CD4-positive, alpha-beta T cell (primary cell): ENCODE measurements around the gene ZIM2. TPM values are rescaled to one million over a fixed set of nuclear protein-coding genes. Genes with fewer than 3 reads are reported as not detected.

Source experiments
- ATAC-seq: fragments of 200-7000 bp; cut with Tn5 transposase; one replicate; pipeline ENCODE4 v1.10.0; 2022; ENCODE audit warnings: mild to moderate bottlenecking; ENCODE audit not compliant: poor library complexity
- CTCF ChIA-PET: fragments of 350-600 bp; sonication (Branson Sonifier 250); formaldehyde crosslinking; loops from one replicate; lab custom pipeline; 2021; ENCODE audit warnings: antibody characterized with exemption, inconsistent platforms; lab: Charles Lee
- POLR2A ChIA-PET: fragments of 350-600 bp; sonication (Branson Sonifier 250); formaldehyde crosslinking; loops from one replicate; lab custom pipeline; 2021; ENCODE audit warnings: antibody characterized with exemption, inconsistent platforms; lab: Charles Lee
- DNase-seq, 14 experiments: peaks; one replicate each; pipeline ENCODE4 v3.0.0-alpha.2; 2013 to 2020; ENCODE audit warnings: mixed read lengths in 2 of 14
- H3K27ac ChIP-seq, 2 donors: one replicate each; pipeline versions ENCODE4 v1.5.1 to v1.7.0; 2013; ENCODE audit warnings: low read length in 2 of 2, low read depth in 1 of 2, mild to moderate bottlenecking in 1 of 2
- H3K27me3 ChIP-seq, 2 experiments: 1 replicate in 1 of 2; 2 replicates in 1 of 2; pipeline versions ENCODE4 v1.6.1 to v1.7.0; 2013; ENCODE audit warnings: low read length in 2 of 2, control low read depth in 1 of 2, mild to moderate bottlenecking in 1 of 2, moderate library complexity in 1 of 2; ENCODE audit not compliant: insufficient read depth in 2 of 2, control insufficient read depth in 1 of 2
- H3K36me3 ChIP-seq: one replicate; pipeline ENCODE4 v1.6.1; 2013; ENCODE audit warnings: low read length, control low read depth; ENCODE audit not compliant: insufficient read depth
- H3K4me1 ChIP-seq: one replicate; pipeline ENCODE4 v1.6.1; 2013; ENCODE audit warnings: low read length, control low read depth; ENCODE audit not compliant: insufficient read depth
- H3K4me3 ChIP-seq: one replicate; pipeline ENCODE4 v1.5.1; 2013; ENCODE audit warnings: mild to moderate bottlenecking, low read length, moderate library complexity
- H3K9me3 ChIP-seq, 2 experiments: 1 replicate in 1 of 2; 2 replicates in 1 of 2; pipeline versions ENCODE4 v1.6.1 to v1.7.0; 2013; ENCODE audit warnings: low read length in 2 of 2, mild to moderate bottlenecking in 2 of 2, control low read depth in 1 of 2, moderate library complexity in 1 of 2; ENCODE audit not compliant: control insufficient read depth in 1 of 2, insufficient read depth in 1 of 2
- H3K27ac Mint-ChIP-seq: one replicate; pipeline ENCODE4 v1.8.0; 2020; ENCODE audit warnings: mixed read lengths
- H3K27me3 Mint-ChIP-seq: one replicate; pipeline ENCODE4 v1.8.0; 2021; ENCODE audit warnings: mixed read lengths
- H3K36me3 Mint-ChIP-seq: one replicate; pipeline ENCODE4 v1.8.0; 2021; ENCODE audit warnings: low read depth, mixed read lengths
- H3K4me1 Mint-ChIP-seq: one replicate; pipeline ENCODE4 v1.8.0; 2021; ENCODE audit warnings: low read depth, mixed read lengths
- H3K4me3 Mint-ChIP-seq: one replicate; pipeline ENCODE4 v1.8.0; 2020; ENCODE audit warnings: mild to moderate bottlenecking, mixed read lengths
- H3K9me3 Mint-ChIP-seq: one replicate; pipeline ENCODE4 v1.8.0; 2020; ENCODE audit warnings: mixed read lengths
- CTCF ChIP-seq: fragments of 200-600 bp; IDR thresholded peaks from one replicate; pipeline ENCODE4 v1.8.0; 2022; ENCODE audit warnings: antibody characterized with exemption, mild to moderate bottlenecking
- intact Hi-C, 2 experiments: fragments of 100-400 bp; cut with DNase I in 1 of 2; cut with micrococcal nuclease in 1 of 2; formaldehyde crosslinking; loops; one replicate each; pipeline versions ENCODE4 v1.15.1 to v1.9.0; 2023 to 2025; cut with DNase I, micrococcal nuclease
- total RNA-seq, 174 experiments: library from RNA in 2 of 174; stranded (reverse) in 2 of 174; gene quantifications; one replicate each; pipeline ENCODE4 v1.2.3 and lab custom pipeline; 2021 to 2026

Gene ZIM2
- total RNA-seq, 2 experiments from 2014 or later = not detected

GRCh38 chr19:56764196-56764695 lies 76.3 kb downstream of the ZIM2 start:
- CTCF ChIA-PET = no interaction called here

DNA sequence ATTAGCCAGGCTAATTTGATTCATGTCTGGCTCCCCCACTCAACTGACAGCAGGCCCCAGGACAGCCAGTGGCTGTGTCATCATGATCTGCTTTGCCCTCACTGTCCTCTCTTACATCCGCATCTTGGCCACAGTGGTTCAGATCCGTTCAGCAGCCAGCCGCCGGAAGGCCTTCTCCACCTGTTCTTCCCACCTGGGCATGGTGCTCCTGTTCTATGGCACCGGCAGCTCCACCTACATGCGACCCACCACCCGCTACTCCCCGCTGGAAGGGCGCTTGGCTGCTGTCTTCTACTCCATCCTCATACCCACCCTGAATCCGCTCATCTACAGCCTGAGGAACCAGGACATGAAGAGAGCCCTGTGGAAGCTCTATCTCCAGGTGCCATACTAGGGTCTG lies 79.7 kb downstream of the ZIM2 start:
- CTCF ChIA-PET = no interaction called here
- Histone ChIP-seq H3K36me3 (no peaks in the 10 kb centered on the region), H3K4me3 (no peak overlapping the region), H3K4me1 (peaks cover 6% of the 10 kb centered on the region), H3K27me3 (no peaks in the 10 kb centered on the region), H3K9me3 (peaks cover 45 to 73% of the 10 kb centered on the region in 2 experiments), H3K27ac (no peak overlapping the region)
- POLR2A ChIA-PET = no interaction called here
- Mint-ChIP-seq H3K9me3 (peaks cover 35% of the 10 kb centered on the region), H3K4me1 (peaks cover 7% of the 10 kb centered on the region), H3K36me3 (peaks cover 30% of the 10 kb centered on the region), H3K27me3 (peaks cover 5% of the 10 kb centered on the region), H3K27ac (no peak overlapping the region), H3K4me3 (no peak overlapping the region)
- intact Hi-C loops = no loop called here
- no peak for ATAC-seq
- TF ChIP-seq CTCF = no peak
- DNase-seq = no peak

More at GRCh38 chr19:56764196-56764695, 76.3 kb downstream of the ZIM2 start:
- peaks cover 6% of the 10 kb centered on the region for H3K4me1 ChIP-seq
- intact Hi-C loops = no loop called here
- H3K27me3 Mint-ChIP-seq = peaks cover 5% of the 10 kb centered on the region
- H3K4me3 Mint-ChIP-seq = no peak overlapping the region
- POLR2A ChIA-PET = no interaction called here
- H3K27ac Mint-ChIP-seq = no peak overlapping the region
- H3K4me1 Mint-ChIP-seq = peaks cover 7% of the 10 kb centered on the region
- TF ChIP-seq CTCF = no peak
- peaks cover 31% of the 10 kb centered on the region for H3K36me3 Mint-ChIP-seq
- DNase-seq = no peak
- H3K4me3 ChIP-seq = no peak overlapping the region
- no peaks in the 10 kb centered on the region for H3K36me3 ChIP-seq
- H3K9me3 ChIP-seq = peaks cover 44 to 71% of the 10 kb centered on the region in 2 experiments
- H3K27me3 ChIP-seq = no peaks in the 10 kb centered on the region
- no peak for ATAC-seq
- no peak overlapping the region for H3K27ac ChIP-seq
- H3K9me3 Mint-ChIP-seq = peaks cover 36% of the 10 kb centered on the region

GRCh38 chr19:56759531-56759930 lies 81.0 kb downstream of the ZIM2 start:
- Histone ChIP-seq H3K4me1 (no peaks in the 10 kb centered on the region), H3K36me3 (no peaks in the 10 kb centered on the region), H3K4me3 (no peak overlapping the region), H3K27ac (no peak overlapping the region), H3K27me3 (no peaks in the 10 kb centered on the region), H3K9me3 (peaks cover 38 to 68% of the 10 kb centered on the region in 2 experiments)
- ChIA-PET POLR2A (no interaction called here), CTCF (no interaction called here)
- DNase-seq (no peak), ATAC-seq (no peak)
- intact Hi-C loops = no loop called here
- Mint-ChIP-seq H3K27me3 (peaks cover under 1% of the 10 kb centered on the region), H3K36me3 (peaks cover 19% of the 10 kb centered on the region), H3K27ac (no peak overlapping the region), H3K4me3 (no peak overlapping the region), H3K9me3 (peaks cover 31% of the 10 kb centered on the region), H3K4me1 (no peaks in the 10 kb centered on the region)
- no peak for TF ChIP-seq CTCF
